ENCODE measurements around the gene SEC14L2. TPM values are rescaled to one million over a fixed set of nuclear protein-coding genes. Genes with fewer than 3 reads are reported as not detected.
A peak's percentile ranks its signal among the peaks of the same experiment; 100 is the strongest.

Gene SEC14L2
- total RNA-seq, 3 donors from 2014 or later: 5.3 to 45.7 (median 29.5) TPM

GRCh38 chr22:30380011-30380410, 16.8 kb upstream of the SEC14L2 start:
- Histone ChIP-seq H3K4me3 (no peak overlapping the region), H3K27me3 (no peaks in the 10 kb centered on the region), H3K4me1 (no peaks in the 10 kb centered on the region), H3K27ac (no peak overlapping the region), H3K9me3 (no peaks in the 10 kb centered on the region), H3K36me3 (no peaks in the 10 kb centered on the region)
- no peak for DNase-seq (ENCODE audit: low spot score in 2 of 2)
- intact Hi-C loops (cut with DNase I; ENCODE audit: low total_unique reads): no loop called here
- no peak for TF ChIP-seq POLR2AphosphoS5 (IDR thresholded peaks at IDR 0.05)
- no peak for TF ChIP-seq POLR2A (IDR thresholded peaks at IDR 0.05)

DNA sequence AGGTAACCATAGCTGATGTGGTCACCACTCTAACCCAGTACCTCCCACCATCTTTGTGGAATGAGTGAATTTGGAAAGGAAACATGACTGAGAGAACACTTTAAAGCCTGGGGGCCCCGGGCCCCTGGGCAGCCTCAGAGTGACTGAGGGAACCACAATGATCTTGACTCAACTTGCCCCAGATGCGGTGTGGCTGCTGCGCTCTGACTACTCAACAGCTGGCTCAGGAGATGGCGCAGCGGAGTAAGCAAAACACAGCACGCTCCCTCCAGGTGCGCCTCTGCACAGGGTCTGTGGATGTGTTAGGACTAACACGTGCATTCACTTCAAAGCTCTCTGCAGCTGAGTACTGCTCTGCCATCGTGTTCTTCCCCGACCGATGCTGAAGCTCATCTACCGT, 15.6 kb upstream of the SEC14L2 start:
- Histone ChIP-seq H3K27ac (no peak overlapping the region), H3K9me3 (no peaks in the 10 kb centered on the region), H3K27me3 (no peaks in the 10 kb centered on the region), H3K4me1 (peaks cover 0 to 6% of the 10 kb centered on the region in 2 donors), H3K36me3 (no peaks in the 10 kb centered on the region), H3K4me3 (no peak overlapping the region)
- DNase-seq (ENCODE audit: low spot score in 2 of 2): no peak
- TF ChIP-seq, protein P1, sequence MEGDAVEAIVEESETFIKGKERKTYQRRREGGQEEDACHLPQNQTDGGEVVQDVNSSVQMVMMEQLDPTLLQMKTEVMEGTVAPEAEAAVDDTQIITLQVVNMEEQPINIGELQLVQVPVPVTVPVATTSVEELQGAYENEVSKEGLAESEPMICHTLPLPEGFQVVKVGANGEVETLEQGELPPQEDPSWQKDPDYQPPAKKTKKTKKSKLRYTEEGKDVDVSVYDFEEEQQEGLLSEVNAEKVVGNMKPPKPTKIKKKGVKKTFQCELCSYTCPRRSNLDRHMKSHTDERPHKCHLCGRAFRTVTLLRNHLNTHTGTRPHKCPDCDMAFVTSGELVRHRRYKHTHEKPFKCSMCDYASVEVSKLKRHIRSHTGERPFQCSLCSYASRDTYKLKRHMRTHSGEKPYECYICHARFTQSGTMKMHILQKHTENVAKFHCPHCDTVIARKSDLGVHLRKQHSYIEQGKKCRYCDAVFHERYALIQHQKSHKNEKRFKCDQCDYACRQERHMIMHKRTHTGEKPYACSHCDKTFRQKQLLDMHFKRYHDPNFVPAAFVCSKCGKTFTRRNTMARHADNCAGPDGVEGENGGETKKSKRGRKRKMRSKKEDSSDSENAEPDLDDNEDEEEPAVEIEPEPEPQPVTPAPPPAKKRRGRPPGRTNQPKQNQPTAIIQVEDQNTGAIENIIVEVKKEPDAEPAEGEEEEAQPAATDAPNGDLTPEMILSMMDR (IDR thresholded peaks at IDR 0.05): no peak
- TF ChIP-seq POLR2AphosphoS5 (IDR thresholded peaks at IDR 0.05) (no peak), POLR2A (IDR thresholded peaks at IDR 0.05) (no peak)
- intact Hi-C loops (cut with DNase I; ENCODE audit: low total_unique reads): no loop called here

- H3K36me3 ChIP-seq: no peaks in the 10 kb centered on the region
- TF ChIP-seq POLR2A (IDR thresholded peaks at IDR 0.05) (no peak), POLR2AphosphoS5 (IDR thresholded peaks at IDR 0.05) (no peak)
- TF ChIP-seq, protein P1 (IDR thresholded peaks at IDR 0.05): no peak
- no peaks in the 10 kb centered on the region for H3K9me3 ChIP-seq
- no peaks in the 10 kb centered on the region for H3K27me3 ChIP-seq
- no peak overlapping the region for H3K27ac ChIP-seq
- H3K4me3 ChIP-seq: no peak overlapping the region
- peaks cover under 1 to 6% of the 10 kb centered on the region in 2 donors for H3K4me1 ChIP-seq
- no peak for DNase-seq (ENCODE audit: low spot score in 2 of 2)
- intact Hi-C loops (cut with DNase I; ENCODE audit: low total_unique reads): no loop called here
Measured at GRCh38 chr22:30382340-30382739, 14.5 kb upstream of the SEC14L2 start.

- intact Hi-C loops (cut with DNase I; ENCODE audit: low total_unique reads): no loop called here
- Histone ChIP-seq H3K9me3 (no peaks in the 10 kb centered on the region), H3K27ac (no peak overlapping the region), H3K27me3 (no peaks in the 10 kb centered on the region), H3K36me3 (no peaks in the 10 kb centered on the region), H3K4me1 (peaks cover 3 to 6% of the 10 kb centered on the region in 2 donors), H3K4me3 (no peak overlapping the region)
- TF ChIP-seq POLR2A (IDR thresholded peaks at IDR 0.05) (no peak), POLR2AphosphoS5 (IDR thresholded peaks at IDR 0.05) (no peak)
- TF ChIP-seq, protein P1 (IDR thresholded peaks at IDR 0.05): no peak
- DNase-seq (ENCODE audit: low spot score in 2 of 2): no peak
Measured at GRCh38 chr22:30383061-30383460, 13.8 kb upstream of the SEC14L2 start.

DNA sequence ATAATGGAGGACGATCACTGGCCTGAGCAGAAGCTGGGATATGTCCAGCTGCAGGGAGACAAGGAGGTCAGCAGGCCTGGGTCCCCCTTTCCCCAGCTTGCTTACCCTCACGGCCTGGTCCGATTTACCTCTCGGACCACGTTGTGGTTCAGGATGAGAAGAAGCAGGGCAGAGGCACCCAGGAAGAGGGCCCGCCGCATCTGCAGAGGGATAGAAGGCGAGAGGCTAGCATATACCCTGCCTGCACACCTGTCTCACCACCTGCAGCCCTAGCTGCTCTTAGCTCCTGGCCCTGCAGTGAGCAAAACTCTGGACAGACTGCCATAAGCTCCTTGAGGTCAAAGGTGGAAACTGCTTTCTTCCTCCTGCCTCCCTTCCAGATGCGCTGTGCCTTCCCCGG, 10.9 kb upstream of the SEC14L2 start:
- TF ChIP-seq, protein P1 (IDR thresholded peaks at IDR 0.05): no peak
- TF ChIP-seq POLR2A (IDR thresholded peaks at IDR 0.05): no peak
- TF ChIP-seq POLR2AphosphoS5 (IDR thresholded peaks at IDR 0.05): no peak
- H3K36me3 ChIP-seq: no peaks in the 10 kb centered on the region
- no peaks in the 10 kb centered on the region for H3K27me3 ChIP-seq
- intact Hi-C loops (cut with DNase I; ENCODE audit: low total_unique reads): no loop called here
- no peak overlapping the region for H3K27ac ChIP-seq
- no peak overlapping the region for H3K4me3 ChIP-seq
- peaks cover 0 to 3% of the 10 kb centered on the region in 2 donors for H3K9me3 ChIP-seq
- DNase-seq (ENCODE audit: low spot score in 2 of 2): no peak
- peaks cover 3 to 6% of the 10 kb centered on the region in 2 donors for H3K4me1 ChIP-seq

DNA sequence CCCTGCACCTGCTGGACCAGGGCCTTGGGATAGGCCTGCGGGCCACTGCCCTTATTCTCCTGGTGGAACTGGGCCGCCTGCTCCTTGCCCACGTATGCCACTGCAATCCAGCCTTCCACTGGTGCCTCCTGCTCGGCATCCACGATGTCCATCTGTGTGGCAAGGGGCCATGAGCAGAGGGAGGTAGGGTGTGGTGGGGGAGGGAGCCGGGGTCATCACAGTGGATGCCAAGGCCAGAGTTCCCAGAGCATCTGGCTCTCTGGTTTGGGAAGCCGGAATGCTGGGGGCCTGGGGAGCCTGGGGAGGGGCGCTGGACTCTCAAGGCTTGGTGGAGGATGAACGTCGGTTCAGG, 10.2 kb upstream of the SEC14L2 start:
- Histone ChIP-seq H3K4me3 (peak overlapping the region; percentile 52 to 85 (median 60)), H3K27me3 (no peaks in the 10 kb centered on the region), H3K27ac (peak overlapping the region; percentile 58 to 93), H3K4me1 (peaks cover 3 to 6% of the 10 kb centered on the region in 2 donors), H3K36me3 (no peaks in the 10 kb centered on the region), H3K9me3 (peaks cover 0 to 3% of the 10 kb centered on the region in 2 donors)
- no peak for DNase-seq (ENCODE audit: low spot score in 2 of 2)
- TF ChIP-seq POLR2AphosphoS5 (IDR thresholded peaks at IDR 0.05) (no peak), POLR2A (IDR thresholded peaks at IDR 0.05) (no peak)
- TF ChIP-seq, protein P1 (IDR thresholded peaks at IDR 0.05): no peak
- intact Hi-C loops (cut with DNase I; ENCODE audit: low total_unique reads): no loop called here
